PFSK-1 (cell line): Measurements from ENCODE around the gene ZNF215.

Experiments used
- POLR2AphosphoS5 ChIP-seq: IDR thresholded peaks from 2 replicates; pipeline ENCODE4 v1.6.1; 2012; ENCODE audit warnings: low read depth, mild to moderate bottlenecking, control low read depth, low read length, moderate library complexity
- REST ChIP-seq, 2 experiments: IDR thresholded peaks; 2 replicates each; pipeline versions ENCODE4 v1.6.1 to v1.8.0; 2011 to 2012; ENCODE audit warnings: low read depth in 2 of 2, low read length in 2 of 2, control low read depth in 1 of 2, inconsistent platforms in 1 of 2, mild to moderate bottlenecking in 1 of 2, moderate library complexity in 1 of 2; ENCODE audit not compliant: insufficient read depth in 1 of 2
- SIN3A ChIP-seq: IDR thresholded peaks from 2 replicates; pipeline ENCODE4 v1.6.1; 2012; ENCODE audit warnings: mild to moderate bottlenecking, low read length, moderate library complexity, borderline replicate concordance; ENCODE audit not compliant: insufficient read depth
- TAF1 ChIP-seq: IDR thresholded peaks from 2 replicates; pipeline ENCODE4 v1.6.1; 2012; ENCODE audit warnings: low read length, control low read depth, borderline replicate concordance; ENCODE audit not compliant: insufficient read depth

- TF ChIP-seq POLR2AphosphoS5: no peak
- TF ChIP-seq TAF1: no peak
- TF ChIP-seq REST (IDR thresholded peaks at IDR 0.05; ENCODE audit: insufficient read depth in 1 of 2, low read depth in 2 of 2, low read length in 2 of 2): no peak
- TF ChIP-seq SIN3A: no peak
These were observed 2.7 kb downstream of the ZNF215 start for GRCh38 chr11:6928916-6929315.
